Measurements from ENCODE around the gene ASTN1.
A peak's percentile ranks its signal among the peaks of the same experiment; 100 is the strongest.

ASTN1 gene

GRCh38 chr1:176976771-176977170 is 187.7 kb downstream of the ASTN1 start:
- DNase-seq = no peak

- DNase-seq = no peak
Observed at GRCh38 chr1:176976225-176976624, 188.3 kb downstream of the ASTN1 start.

GRCh38 chr1:176964687-176965086 is 199.8 kb downstream of the ASTN1 start:
- DNase-seq = no peak

- DNase-seq = no peak
Observed at GRCh38 chr1:176963181-176963580, 201.3 kb downstream of the ASTN1 start.

DNA sequence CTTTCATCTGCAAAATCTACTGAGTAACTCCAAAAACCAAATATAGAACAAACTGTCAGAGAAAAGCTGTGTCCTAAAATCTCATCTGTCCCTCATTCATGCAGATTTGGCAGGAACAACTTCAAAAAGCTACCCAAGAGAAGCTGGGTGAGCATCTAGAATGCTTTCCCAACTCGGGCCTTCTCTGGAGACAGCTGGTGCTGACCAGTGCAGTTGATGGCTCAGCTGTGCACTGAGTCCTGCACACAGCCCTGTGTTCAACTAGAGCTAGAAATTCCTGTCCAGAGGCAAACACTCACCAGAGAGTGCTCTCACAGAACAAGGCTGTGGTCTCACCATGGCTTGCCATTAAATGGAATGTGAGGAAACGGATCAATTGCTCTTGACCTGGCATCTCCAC is 202.8 kb downstream of the ASTN1 start:
- DNase-seq = no peak

GRCh38 chr1:176959191-176959820 is 205.2 kb downstream of the ASTN1 start:
- no peak for DNase-seq

DNA sequence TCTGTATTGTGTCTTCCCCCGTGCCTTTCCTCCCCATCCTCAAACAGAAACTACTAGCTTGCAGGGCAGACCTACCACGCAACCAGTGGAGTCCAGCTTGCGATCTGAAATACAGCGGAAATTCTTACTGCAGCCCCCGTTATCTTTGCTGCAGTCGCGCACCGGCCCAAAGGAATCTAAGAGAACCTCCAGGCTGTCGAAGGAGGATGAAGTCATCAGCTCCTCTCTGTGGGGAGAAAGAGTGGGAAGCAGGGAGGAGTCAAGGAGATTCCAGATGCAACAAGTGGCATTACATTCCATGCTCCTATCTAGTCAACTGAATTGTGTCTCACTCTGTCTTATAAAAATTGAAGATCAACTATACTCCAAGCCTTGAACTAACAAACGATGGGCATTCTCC is 206.9 kb downstream of the ASTN1 start:
- DNase-seq = no peak

DNA sequence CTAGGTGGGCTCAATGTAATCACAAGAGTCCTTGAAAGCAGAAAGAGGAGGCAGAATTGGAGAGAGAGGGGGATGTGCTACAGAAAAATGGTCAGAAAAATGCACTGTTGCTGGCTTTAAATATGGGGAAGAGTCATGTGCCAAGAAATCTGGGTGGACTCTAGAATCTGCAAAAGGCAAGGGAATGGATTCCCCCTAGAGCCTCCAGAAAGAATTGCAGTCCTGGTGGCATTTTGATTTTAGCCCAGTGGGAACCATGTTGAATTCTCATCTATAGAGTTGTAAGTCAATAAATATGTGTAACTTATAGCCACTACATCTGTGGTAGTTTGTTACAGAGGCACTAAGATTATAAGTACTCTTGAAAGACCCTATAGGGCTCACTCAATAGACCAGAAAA is 210.3 kb downstream of the ASTN1 start:
- no peak for DNase-seq

DNA sequence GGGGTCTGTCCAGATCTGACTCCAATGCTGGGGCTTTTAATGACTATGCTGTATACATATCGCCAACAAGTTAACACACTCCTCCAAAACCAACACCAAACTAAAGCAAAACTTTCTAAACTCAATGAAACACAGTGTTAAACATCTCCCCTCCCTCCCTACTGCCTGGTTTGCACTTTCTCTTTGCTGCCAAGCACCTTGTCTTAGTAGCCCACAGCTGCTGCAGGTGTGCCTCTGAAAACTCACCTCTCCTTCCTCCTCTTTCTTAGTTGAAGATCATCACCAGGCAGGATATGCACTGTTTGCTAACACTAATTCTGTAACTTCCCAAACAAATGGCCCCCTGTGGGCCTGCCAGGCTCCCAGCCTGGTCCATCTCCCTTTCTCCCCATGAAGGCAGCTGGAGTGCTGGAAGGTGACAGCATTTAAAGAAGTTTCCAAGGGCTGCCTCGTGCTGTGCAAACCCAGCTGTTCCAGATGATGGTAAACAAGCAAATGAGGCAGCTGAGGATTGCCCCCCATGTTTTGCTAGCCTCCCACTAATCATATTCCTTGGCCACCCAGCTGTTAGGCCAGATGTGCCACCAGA is 213.7 kb downstream of the ASTN1 start:
- DNase-seq = no peak

GRCh38 chr1:176949033-176949662 is 215.4 kb downstream of the ASTN1 start:
- peak; percentile 53 for DNase-seq

- DNase-seq = no peak
Observed at GRCh38 chr1:176944606-176945005, 219.9 kb downstream of the ASTN1 start.

GRCh38 chr1:176943783-176944182 is 220.7 kb downstream of the ASTN1 start:
- DNase-seq = no peak

DNA sequence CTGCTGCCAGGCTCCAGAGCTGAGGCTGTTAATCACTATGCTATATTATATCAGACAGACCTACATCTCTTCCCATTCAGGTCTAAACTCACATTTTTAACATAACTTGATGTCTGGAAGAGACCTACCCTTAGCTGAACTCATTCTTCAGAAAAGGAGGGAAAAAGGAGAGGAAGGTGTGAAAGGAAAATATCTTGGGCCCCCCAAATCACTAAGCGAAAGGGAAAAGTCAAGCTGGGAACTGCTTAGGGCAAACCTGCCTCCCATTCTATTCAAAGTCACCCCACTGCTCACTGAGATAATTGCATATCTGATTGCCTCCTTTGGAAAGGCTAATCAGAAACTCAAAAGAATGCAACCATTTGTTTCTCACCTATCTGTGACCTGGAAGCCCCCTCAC is 222.2 kb downstream of the ASTN1 start:
- DNase-seq = no peak

DNA sequence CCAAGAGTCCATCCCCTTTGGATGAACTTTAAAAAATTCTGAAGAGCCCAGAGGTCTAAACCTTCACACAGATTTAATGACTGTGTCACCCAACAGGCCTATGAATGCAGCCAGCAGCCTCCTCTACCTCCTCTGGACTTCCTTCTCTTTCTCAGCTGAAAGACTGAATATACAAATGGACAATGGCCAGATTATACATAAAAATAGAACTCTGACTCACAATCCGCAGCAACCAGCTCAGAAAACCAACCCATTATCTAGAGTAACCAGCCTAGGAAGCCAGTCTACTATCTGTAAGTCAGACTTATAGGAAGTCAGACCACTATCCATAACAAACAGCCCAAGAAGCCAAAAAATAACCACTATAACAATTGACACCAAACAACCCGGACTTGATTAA is 224.5 kb downstream of the ASTN1 start:
- no peak for DNase-seq

- DNase-seq = no peak
Observed at GRCh38 chr1:176938375-176938774, 226.1 kb downstream of the ASTN1 start.

- DNase-seq = no peak
Observed at GRCh38 chr1:176934370-176934769, 230.1 kb downstream of the ASTN1 start.

GRCh38 chr1:176932114-176933104 is 232.1 kb downstream of the ASTN1 start:
- no peak for DNase-seq

DNA sequence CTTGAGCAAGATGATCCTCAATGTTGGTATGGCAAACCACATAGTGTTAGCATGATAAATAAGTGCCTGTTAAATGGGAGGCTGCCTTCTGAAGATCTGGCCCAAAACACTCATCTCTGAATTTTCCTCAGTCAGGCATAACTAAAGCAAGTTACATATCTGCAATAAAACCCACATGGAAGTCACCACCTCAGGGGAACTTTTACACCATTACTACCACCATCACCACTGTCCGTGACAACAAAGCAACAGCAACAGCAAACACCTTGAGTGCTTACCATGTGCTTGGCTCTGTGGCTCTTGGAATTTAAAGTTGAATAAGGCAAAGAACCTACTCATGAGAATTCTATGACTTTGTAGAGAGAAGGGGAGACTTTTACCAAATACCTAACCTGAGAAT is 233.0 kb downstream of the ASTN1 start:
- no peak for DNase-seq

DNA sequence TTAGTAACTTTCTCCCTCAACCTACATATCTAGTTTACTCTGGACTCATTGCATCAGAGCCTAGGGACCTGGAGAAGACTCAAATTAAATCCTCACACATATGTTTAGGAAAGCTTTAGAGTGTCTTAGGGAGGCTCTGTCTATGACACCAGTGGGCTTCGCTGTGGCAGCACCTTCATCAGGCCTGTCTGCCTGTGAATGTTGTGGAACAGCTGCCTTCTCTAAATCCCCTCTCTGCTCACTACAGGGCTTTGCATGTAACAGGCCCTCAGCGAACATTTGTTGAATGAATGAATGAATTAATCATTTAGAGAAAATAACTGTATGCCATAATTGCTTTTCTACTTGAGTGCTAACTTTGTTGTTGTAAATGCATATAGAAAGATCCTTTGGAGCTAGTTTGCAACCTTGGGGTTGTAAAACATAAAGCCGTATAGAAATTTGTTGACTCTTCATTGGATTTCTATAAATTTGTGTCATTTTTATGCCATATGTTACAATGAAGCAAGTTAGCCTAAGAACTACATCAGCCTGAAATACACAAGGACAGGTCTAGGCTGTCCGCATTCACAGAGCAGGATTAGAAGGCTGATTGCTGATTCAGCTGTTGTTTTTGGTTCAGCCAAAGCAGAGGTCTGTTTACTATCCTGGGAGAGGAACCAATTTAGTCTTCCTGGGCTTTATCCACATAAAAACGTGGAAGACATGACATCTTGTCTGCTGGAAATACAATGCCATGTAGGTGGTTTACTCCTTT is 238.0 kb downstream of the ASTN1 start:
- no peak for DNase-seq

- no peak for DNase-seq
Observed at GRCh38 chr1:176925223-176925622, 239.3 kb downstream of the ASTN1 start.

DNA sequence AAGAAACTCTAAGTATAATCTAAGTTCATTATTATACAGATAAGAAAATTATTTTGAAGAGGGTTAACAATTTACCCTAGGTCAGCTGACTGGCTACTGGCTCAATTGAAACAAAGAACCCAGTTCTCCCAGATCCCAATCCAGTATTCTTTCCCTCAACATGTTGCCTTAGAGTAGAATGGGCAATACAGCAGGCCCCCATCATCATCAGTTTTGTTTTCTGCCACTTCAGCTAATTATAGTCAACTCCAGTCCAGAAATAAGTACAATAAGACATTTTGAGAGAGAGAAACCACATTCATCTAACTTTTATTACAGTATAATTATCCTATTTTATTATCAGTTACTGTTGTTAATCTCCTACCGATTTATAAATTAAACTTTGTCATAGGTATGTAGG is 241.2 kb downstream of the ASTN1 start:
- DNase-seq = no peak

All from activated CD4-positive, alpha-beta T cell treated with anti-CD3 and anti-CD28 coated beads for 48 hours (primary cell).